ENCODE measurements around the gene ATP2C2.

ATP2C2 gene

GRCh38 chr16:84387021-84387420 is 18.7 kb downstream of the ATP2C2 start:
- TF ChIP-seq GATA3 (IDR thresholded peaks at IDR 0.05; ENCODE audit: low read depth, low read length) (no peak), GATA2 (IDR thresholded peaks at IDR 0.05; ENCODE audit: low read depth, low read length) (no peak)

GRCh38 chr16:84390131-84390785 is 21.9 kb downstream of the ATP2C2 start:
- TF ChIP-seq GATA2 (IDR thresholded peaks at IDR 0.05; ENCODE audit: low read depth, low read length) (no peak), GATA3 (IDR thresholded peaks at IDR 0.05; ENCODE audit: low read depth, low read length) (no peak)

DNA sequence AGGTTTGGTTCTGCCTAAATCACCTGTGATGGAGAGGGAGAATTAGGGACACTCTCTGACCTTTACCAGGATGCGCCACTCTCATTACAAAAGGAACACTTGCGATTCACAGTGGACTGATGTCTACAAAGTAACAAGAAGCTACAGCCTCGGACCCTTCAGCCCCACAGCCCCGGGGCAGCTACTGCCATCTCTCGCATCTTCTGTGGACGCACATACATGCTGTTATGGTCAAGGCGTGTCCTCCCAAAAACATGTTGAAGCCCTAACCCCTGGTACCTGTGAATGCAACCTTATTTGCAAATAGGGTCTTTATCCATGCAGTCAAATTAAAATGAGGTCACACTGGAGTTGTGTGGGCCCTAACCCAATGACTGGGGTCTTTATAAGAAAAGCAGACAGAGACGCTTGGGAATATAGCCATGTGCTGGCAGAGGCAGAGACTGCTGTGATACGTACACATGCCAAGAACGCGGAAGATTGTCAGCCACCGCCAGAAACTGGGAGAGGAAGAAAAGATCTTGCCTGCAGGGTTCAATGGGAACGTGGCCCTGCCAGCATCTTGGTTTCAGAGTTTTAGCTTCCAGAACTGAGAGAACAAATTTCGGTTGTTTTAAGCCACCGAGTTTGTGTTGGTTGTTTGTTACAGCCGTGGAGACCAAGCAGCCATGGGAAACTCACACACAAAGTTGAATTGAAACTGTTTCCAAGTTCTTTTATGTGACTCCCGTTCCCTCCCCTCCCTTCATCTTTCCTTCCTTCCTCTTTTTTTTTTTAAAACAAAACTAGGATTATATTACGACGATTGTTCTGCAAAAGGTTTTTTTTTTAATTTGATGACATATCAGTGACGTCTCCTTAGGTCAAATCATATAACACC is 23.1 kb downstream of the ATP2C2 start:
- no peak for TF ChIP-seq GATA3 (IDR thresholded peaks at IDR 0.05; ENCODE audit: low read depth, low read length)
- no peak for TF ChIP-seq GATA2 (IDR thresholded peaks at IDR 0.05; ENCODE audit: low read depth, low read length)

DNA sequence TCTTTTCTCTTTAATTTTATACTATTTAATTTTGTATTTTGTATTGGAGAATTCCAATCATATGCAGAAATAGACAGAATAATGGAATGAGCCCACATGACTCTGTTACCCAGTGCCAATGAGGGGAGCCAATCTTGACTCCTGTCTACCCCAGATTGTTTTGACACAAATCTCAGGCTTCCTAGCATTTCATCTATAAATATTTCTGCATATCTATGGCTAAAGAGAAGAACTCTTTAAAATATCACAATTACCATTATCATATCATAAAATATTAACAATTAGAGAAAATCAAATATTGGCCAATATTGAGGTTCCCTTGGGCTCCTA is 23.7 kb downstream of the ATP2C2 start:
- TF ChIP-seq GATA3 (IDR thresholded peaks at IDR 0.05; ENCODE audit: low read depth, low read length) = no peak
- no peak for TF ChIP-seq GATA2 (IDR thresholded peaks at IDR 0.05; ENCODE audit: low read depth, low read length)

DNA sequence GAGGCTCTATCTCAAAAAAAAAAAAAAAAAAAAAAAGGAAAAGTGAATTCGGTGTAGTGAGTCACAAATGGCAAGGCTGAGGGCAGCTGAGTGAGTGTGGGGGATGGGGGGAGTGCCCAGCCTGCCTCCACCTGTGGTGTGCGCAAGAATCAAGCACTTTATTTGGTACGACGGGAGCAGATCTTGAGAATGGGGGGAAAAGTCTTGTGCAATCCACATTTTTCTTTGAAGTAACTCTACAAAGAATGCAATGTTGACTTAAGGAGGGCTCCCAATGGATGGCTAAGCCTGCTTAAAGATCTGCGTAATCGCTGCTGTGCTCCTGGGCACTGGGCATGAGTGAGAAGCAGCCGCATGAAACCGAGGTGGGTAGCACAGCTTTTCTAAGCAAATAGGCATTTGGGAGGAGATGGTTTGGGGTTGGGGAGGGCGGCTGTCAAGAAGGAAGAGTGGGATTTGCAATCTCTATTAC is 28.2 kb downstream of the ATP2C2 start:
- TF ChIP-seq GATA2 (IDR thresholded peaks at IDR 0.05; ENCODE audit: low read depth, low read length) = no peak
- no peak for TF ChIP-seq GATA3 (IDR thresholded peaks at IDR 0.05; ENCODE audit: low read depth, low read length)

- TF ChIP-seq GATA3 (IDR thresholded peaks at IDR 0.05; ENCODE audit: low read depth, low read length) (no peak), GATA2 (IDR thresholded peaks at IDR 0.05; ENCODE audit: low read depth, low read length) (no peak)
Observed at GRCh38 chr16:84397090-84397489, 28.8 kb downstream of the ATP2C2 start.

DNA sequence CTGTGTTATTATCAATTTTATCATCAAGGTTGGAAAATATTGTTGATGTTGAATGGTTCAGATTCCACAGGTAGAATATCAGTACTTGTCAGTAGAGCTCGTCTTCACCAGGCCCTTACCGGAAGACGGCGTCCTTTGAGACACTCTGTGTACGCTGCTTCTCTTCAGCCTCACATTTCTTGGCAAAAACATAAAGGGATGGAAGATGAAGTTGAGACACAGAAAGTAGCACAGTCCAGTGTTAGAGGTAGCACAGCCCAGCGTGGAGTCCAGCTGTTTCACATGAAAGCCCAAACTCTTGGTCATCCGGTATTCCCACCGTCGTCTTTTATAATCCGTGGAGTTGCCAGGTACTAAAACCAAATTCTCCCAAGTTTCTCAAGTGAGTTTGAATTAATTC is 30.4 kb downstream of the ATP2C2 start:
- TF ChIP-seq GATA3 (IDR thresholded peaks at IDR 0.05; ENCODE audit: low read depth, low read length) (no peak), GATA2 (IDR thresholded peaks at IDR 0.05; ENCODE audit: low read depth, low read length) (no peak)

DNA sequence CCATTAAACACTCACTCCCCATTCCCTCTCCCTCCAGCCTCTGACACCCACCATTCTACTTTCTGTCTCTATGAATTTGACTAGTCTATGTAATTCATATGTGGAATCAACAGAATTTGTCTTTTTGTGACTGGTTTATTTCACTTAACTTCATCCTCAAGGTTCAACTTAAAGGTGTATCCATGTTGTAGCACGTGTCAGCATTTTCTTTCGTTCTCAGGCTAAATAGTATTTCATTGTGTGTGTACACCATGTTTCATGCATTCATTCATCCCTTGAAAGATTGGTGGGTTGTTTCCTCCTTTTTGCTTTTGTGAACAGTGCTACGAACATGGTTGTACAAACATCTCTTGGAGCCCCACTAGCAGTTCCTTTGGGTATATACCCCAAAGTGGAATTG is 36.0 kb downstream of the ATP2C2 start:
- TF ChIP-seq GATA3 (IDR thresholded peaks at IDR 0.05; ENCODE audit: low read depth, low read length) (no peak), GATA2 (IDR thresholded peaks at IDR 0.05; ENCODE audit: low read depth, low read length) (no peak)

DNA sequence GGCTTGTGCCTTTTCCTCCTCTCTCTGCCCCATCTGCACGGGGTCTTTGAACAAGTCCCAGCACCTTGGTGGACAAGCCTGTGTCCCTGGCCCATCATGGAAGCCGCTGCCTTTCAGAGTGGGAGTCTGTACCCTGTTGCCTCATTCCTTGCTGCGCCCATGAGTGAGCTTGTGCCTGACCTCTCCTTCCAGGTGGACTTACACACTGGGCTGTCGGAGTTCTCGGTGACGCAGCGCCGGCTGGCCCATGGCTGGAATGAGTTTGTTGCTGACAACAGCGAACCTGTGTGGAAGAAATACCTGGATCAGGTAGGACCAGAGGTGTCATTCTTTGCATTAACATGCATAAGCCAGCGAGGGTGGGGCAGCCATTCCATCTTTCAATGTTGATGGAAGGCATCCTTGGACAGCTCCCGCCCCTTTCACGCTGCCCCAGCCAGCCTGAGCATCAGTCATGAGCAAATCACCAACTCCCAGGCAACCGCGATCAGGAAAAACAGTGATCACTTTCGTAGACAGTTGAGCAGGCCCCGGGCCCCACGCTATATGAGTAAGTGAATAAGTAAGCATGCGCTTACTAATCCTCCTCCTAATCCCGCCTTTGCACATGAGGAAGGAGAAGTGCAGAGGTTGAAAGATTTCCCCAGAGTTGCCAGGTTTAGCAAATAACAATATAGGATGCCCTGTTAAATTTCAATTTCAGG is 36.8 kb downstream of the ATP2C2 start:
- TF ChIP-seq GATA3 (IDR thresholded peaks at IDR 0.05; ENCODE audit: low read depth, low read length) (no peak), GATA2 (IDR thresholded peaks at IDR 0.05; ENCODE audit: low read depth, low read length) (no peak)

- TF ChIP-seq GATA3 (IDR thresholded peaks at IDR 0.05; ENCODE audit: low read depth, low read length) (no peak), GATA2 (IDR thresholded peaks at IDR 0.05; ENCODE audit: low read depth, low read length) (no peak)
Observed at GRCh38 chr16:84406006-84406963, 37.9 kb downstream of the ATP2C2 start.

DNA sequence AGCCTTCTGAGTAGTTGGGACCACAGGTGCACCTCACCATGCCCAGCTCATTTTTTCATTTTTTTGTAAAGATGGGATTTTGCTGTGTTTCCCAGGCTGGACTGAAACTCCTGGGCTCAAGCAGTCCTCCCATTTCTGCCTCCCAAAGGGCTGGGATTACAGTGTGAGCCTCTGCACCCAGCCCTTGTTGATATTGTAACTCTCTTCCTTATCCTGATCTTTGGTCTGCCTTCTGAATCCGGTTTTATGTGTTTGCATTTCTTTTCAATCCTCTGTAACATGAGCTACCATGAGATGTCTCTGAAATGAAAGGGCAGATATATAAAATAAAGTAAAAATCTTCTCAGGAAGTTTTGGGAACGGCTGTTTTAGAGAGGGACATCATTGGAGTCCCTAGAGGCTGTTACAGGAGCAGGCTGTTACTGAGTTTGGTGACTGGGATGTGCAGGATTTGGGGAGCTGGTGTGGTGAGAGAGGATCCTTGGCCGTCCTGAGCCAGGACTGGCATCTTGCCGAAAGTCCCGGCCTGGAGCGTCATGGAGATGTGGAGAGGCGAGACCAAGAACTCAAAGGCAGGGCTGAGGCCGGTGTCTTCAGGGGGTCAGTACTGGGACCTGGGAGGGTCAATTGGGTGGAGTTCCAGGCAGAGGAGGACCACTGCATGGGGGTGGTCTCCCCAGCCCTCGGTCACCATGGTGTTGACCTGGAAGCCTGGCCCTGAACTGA is 39.4 kb downstream of the ATP2C2 start:
- TF ChIP-seq GATA2 (IDR thresholded peaks at IDR 0.05; ENCODE audit: low read depth, low read length) = no peak
- no peak for TF ChIP-seq GATA3 (IDR thresholded peaks at IDR 0.05; ENCODE audit: low read depth, low read length)

DNA sequence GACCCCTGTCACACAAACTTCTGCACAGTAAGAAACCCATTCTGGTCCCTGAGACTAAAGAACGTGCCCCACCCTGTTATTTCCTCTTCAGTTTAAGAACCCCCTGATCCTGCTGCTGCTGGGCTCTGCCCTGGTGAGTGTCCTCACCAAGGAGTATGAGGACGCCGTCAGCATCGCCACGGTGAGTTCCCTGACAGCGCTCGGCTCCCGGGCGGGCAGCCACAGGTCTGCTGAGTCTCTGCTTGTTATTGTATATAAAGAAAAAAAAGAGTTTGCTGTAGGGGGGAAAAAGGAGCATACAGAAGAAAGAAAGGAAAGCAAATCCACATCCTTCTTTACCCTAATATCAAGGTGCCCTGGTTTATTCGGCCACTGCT is 40.0 kb downstream of the ATP2C2 start:
- TF ChIP-seq GATA3 (IDR thresholded peaks at IDR 0.05; ENCODE audit: low read depth, low read length) (no peak), GATA2 (IDR thresholded peaks at IDR 0.05; ENCODE audit: low read depth, low read length) (no peak)

- TF ChIP-seq GATA2 (IDR thresholded peaks at IDR 0.05; ENCODE audit: low read depth, low read length) (no peak), GATA3 (IDR thresholded peaks at IDR 0.05; ENCODE audit: low read depth, low read length) (no peak)
Observed at GRCh38 chr16:84408856-84409255, 40.5 kb downstream of the ATP2C2 start.
